DMS153 treated with DMSO at 0.1 percent for 48 hours (cell line): ENCODE measurements around the gene RNF224.

Experiments
- DNase-seq: peaks from one replicate; lab custom pipeline; 2025; ENCODE audit not compliant: unreplicated experiment; lab: John Stamatoyannopoulos, UW

RNF224 gene

DNA sequence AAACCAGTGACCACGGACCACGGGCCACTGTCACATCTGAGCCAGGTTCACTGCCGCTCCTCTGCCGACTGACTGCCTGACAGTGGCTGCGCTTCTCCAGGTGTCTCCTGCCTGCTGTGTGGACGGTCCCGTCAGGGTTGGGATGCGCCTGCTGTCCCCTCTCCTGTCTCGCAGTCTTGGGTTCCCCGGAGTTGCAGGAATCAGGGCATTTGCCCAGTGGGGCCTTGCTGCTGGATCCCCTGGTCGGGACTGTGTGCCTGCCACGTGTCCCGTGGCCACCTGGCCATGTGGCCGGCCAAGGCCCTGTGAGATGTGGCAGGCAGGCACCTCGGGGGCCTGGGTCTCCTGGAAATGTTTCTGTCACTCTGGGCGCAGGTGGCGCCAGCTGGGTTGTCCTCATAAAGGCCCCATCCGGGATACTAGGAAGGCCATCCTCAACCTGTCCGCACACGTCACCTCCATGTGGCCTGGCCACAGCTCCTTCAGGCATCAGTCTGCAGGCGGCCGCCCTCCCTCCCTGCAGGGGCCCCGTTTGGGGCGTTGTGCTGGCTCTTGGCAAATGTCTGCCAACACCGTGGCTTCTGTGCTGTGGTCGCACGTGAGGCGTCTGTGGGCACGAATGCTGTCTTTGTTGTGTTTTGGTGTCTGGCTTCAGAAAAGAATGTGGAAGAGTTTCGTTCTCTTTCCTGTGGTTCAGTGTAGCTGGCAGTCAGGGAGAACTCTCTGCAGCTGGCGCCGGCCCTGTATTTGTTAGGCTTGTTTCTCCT, 43.8 kb downstream of the RNF224 start:
- no peak for DNase-seq

DNA sequence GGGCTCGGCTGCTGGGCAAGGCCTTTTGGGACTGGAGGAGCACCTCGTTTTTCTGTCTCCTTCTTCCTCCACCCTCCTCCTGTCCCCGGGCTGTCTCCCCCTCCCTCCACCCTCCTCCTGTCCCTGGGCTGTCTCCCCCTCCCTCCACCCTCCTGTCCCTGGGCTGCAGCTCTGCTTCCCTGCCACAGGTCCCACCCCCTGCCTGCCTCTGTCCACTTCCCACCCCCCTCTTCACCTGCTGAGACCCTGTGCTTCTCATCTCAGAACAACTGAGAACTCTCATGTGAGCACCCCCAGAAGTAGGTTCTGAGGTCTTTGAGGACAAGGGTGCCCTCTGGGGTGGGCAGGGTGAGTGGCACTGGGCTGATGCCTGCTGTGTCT, 44.4 kb downstream of the RNF224 start:
- DNase-seq: no peak

DNA sequence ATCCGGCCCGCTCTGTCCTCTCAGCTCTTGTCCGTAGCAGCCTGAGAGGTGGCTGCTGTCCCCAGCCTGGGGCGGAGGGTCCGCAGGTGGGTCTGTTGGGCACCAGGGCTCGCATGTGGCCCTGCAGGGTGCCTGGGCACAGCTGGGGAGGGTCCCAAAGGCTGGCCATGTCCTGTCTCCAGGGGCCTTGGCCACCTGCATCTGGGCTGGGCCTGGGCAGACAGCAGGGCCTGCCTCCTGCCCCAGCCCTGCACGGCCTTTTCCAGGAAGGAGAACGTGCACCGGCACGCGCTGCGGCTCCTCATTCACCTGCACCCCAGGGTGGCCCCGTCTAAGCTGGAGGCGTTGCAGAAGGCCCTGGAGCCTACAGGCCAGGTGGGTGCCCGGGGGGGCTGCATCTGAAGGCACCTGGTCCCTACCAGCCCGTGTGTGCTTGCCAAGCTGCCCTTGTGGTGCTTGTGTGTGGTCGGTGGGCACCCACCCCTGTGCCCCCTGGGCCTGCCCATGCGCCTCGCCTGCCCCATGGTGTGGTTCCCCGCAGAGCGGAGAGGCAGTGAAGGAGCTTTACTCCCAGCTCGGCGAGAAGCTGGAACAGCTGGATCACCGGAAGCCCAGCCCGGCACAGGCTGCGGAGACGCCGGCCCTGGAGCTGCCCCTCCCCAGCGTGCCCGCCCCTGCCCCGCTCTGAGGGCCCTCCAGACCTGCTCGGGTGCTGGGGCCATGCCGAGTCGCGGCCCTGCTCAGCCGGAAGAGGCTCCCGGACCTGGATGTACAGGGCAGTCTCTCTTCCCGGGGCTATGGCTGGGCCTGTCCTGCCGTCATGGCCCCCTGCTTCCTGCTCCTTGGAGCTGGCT, 45.2 kb downstream of the RNF224 start:
- no peak for DNase-seq

DNA sequence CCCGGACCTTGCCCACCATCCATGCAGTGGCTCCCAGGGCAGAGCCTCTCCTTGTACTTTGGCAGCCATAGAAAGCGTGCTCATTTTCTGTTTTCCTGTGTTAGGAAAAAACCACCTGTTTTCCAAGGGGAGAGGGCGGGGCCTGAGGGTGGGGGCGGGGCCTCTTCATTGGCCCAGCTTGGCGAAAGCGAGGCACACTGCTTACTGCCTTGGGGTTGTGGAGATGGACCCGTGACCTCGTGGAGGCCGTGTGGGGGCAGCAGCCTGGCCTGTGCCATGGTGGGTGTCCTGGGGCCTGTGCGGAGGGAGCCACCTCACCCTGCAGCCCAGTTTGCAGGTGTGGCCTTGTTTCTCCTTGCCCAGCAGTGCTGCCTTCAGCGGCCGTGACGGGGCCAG, 45.8 kb downstream of the RNF224 start:
- DNase-seq: no peak

DNA sequence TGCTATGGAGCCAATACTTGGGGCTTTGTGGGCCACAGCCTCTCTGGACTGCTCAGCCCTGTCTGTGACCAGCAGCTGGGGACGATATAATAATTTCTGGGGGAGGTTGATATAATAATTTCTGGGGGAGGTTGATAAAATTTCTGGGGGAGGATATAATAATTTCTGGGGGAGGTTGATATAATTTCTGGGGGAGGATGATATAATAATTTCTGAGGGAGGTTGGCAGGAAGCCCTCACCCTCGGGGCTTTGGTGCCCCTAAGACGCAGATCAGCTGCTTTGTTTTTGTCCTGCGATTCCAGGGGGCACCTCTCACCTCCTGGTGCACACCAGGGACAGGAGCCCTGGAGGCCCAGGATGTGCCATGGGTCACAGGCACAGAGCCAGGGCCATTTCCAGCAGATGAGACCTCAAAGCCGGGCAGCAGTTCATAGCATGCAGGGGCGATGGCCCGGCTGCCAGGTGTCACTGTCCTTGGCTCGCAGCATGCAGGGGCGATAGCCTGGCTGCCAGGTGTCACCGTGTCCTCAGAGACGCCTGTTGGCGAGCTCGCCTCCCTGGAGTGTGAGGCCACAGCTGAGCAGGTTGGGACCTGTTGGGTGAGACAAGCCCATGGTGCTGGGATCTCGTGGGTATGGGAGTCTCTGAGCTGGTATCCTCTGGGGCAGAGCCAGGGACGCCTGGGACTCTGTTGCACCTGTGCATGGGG, 46.5 kb downstream of the RNF224 start:
- no peak for DNase-seq

DNA sequence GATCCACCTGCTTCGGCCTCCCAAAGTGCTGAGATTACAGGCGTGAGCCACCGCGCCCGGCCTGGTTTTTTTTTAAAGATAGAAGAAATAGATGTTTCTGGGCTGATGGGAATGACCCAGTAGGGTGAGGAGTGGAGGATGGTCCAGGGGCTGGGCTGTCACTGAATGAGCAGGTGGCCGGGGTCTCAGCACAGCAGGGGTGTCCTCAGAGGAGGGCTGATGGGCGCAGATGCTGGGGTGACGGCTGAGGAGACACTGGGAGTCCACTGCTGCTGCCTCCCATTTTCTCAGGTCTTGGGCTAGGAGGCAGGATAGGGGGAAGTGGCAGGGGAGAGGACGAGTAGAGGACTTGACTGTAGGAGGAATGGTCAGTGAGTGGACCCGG, 47.9 kb downstream of the RNF224 start:
- DNase-seq: no peak

DNA sequence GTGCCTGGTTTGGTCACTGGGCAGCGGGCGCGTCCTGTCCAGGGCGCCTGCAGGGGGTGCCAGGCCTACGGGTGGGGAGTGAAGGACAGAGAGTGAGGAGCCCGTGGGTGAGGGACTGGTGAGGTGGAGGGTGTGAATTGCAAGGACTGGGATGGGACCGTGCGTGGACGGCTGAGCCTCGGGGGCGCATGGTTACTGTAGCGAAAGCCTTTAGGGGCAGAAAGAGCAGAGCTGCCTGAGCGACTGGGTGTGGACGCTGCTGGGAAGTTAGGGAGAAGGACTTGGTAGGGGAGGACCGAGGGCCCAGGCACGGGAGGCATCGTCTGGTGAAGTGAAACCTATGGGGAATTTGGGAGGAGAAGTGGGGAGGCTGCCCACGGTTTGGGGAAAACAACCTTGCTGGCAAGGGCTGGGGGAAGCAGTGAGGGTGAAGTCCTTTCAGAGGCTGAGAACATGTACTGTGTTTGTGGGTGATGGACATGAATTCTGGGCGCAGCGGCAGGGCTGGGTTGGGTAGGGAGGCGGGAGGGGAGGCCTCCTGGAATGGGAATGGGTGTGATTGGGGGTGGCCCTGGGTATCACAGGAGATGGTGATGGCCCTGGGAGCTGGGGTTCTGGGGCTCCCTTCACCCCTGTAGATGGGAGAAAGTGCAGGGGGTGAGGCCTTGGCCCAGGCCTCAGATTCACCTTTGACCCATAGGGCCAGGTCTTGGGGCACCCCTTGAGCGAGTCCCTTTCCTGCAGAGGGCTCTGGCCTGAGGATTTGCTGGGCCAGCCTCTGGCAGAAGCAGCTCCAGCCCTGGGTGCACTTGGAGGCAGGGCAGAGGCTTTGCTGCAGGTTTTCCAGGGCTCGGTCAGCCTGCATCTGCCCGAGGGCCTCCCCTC, 48.5 kb downstream of the RNF224 start:
- no peak for DNase-seq

DNA sequence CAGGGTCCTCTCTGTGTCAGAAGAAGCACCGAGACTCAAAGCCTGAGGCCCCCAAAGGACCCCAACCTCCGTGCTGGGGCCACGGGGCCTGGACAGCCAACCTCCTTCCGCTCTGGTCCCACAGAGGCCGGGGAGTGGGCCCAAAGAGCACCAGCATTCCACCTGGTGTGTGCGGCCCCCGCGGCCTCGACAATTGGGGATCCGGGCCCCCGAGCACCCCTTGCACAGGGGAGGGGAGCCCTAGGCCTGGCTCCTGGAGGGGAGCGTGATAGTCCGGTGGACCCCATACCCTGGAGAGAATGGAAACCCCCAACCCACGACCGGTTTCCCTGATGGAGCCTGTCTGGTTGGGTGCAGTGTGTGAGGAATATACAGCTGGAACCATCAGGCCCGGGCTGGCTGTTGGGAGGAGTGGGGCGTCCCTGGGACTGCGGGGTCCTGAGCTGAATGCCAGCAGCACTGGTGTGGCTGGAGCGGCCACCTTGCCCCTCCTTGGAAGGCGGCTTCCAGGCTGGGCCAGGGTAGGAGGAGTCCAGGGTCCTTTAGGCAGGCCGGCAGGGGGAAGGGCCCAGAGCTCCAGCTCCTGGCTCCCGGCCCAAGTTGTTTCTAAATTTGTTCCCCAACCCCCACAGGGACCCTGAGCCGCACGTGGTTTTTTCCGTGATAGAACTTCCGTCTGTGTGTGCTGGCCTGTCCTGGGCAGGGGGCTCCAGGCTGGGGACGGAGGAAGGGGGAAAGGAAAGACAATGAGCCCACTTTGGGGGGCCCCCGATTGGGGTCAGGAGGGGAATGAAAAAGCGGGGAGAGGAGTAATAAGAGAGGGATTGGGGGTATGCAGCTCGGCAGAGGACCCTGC, 49.4 kb downstream of the RNF224 start:
- DNase-seq: no peak

DNA sequence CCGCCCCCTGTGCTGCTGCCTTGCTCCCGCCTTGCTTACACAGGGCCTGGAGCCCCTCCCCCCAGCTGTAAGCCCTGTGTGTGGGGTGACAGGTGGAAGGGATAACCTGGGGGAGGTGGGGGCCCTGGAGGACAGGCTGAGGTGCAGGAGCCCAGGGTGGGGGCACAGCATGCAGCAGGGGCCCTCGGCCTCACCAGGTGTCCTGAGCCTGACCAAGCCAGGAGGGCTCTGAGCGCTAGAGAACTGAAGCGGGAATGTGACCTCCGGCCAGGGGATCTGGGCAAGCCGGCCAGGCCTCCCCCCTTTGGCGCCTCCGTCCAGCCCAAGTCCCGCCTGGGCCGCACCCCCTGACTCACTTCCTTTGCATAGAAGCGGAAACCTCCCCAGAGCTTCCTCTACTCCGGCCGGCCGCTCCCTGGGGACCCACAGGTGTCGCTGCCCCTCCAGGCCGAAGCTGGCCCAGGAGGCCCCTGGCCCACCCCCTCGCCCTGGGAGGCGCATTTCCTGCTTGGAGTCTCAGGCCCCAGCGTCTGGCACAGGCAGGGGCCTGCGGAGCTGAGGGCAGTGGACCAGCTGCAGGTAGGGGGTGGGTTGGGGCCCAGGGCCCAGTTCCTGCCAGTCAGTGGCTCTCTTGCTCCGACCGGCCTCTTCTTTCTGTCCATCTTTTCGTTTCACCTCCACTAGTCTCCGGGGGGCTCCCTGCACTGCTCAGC, 50.2 kb downstream of the RNF224 start, which contains the start of gene TOR4A:
Gene TOR4A (plus strand): TSS at position 398 of the 713 bp plus-strand sequence. CDS start 964 bp downstream, outside the sequence.
- DNase-seq: no peak

DNA sequence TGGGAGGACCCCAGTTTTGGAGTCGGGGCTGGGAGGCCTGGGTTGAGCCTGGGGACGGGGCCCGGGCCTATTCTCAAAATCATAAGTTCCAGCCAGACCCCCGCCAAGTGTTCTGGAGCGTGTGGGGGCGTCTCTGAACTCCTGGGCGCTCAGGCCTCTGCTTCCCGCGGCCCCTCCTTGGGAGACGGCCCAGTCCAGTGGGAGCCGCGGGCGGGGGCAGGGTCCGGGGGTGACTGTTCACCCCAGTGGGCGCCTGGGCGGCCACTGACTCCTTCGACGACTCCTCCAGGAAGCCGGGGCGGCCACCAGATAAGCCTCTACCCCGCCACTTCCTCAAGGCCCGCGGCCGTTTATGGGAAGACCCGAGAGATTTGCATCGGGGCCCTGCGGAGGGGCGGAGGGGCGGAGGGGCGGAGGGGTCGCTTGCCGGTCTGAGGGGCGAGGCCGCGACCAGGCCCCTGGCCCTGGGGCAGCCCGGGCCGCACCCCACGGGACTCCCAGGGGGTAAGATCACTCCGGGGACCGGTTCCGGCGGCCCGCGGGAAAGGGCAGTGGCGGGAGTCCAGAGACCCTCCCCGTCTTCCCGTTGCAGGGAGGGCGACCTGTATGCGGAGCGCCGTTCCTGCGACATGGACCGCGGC, 50.9 kb downstream of the RNF224 start:
- DNase-seq: no peak
